DOHH2 (cell line): ENCODE results near the gene CRIM1.
A peak's percentile ranks its signal among the peaks of the same experiment; 100 is the strongest.

Source experiments
- H3F3A ChIP-seq: fragments of 200-600 bp; sonication (generic), shearing (Covaris generic); 2 replicates; pipeline ENCODE4 v1.6.0; 2016; ENCODE audit warnings: antibody characterized with exemption, mild to moderate bottlenecking; ENCODE audit not compliant: control insufficient read depth, insufficient read depth
- H3K27ac ChIP-seq: fragments of 200-600 bp; sonication (generic); 2 replicates; pipeline ENCODE4 v1.5.1; 2014; ENCODE audit warnings: low read depth, mild to moderate bottlenecking, low read length, moderate library complexity
- H3K27me3 ChIP-seq: fragments of 200-600 bp; sonication (generic); 2 replicates; pipeline ENCODE4 v1.6.1; 2014; ENCODE audit warnings: mild to moderate bottlenecking, low read length, mixed read lengths; ENCODE audit not compliant: control insufficient read depth
- H3K36me3 ChIP-seq: fragments of 200-600 bp; sonication (generic); 2 replicates; pipeline ENCODE4 v1.6.1; 2014; ENCODE audit warnings: mild to moderate bottlenecking, low read length, moderate library complexity, mixed read lengths; ENCODE audit not compliant: control insufficient read depth
- H3K4me1 ChIP-seq: fragments of 200-600 bp; sonication (generic); 2 replicates; pipeline ENCODE4 v1.6.1; 2014; ENCODE audit warnings: mild to moderate bottlenecking, low read length, mixed read lengths; ENCODE audit not compliant: control insufficient read depth
- H3K4me2 ChIP-seq: fragments of 200-600 bp; sonication (generic); 2 replicates; pipeline ENCODE4 v1.6.0; 2014; ENCODE audit warnings: mild to moderate bottlenecking, low read length, moderate library complexity
- H3K4me3 ChIP-seq: fragments of 200-600 bp; sonication (generic); 2 replicates; pipeline ENCODE4 v1.5.1; 2014; ENCODE audit warnings: mild to moderate bottlenecking, low read length, mixed read lengths
- H3K79me2 ChIP-seq: fragments of 200-600 bp; sonication (generic); 2 replicates; pipeline ENCODE4 v1.6.1; 2014; ENCODE audit warnings: mild to moderate bottlenecking, low read length, mixed read lengths; ENCODE audit not compliant: control insufficient read depth
- H3K9me2 ChIP-seq: fragments of 200-600 bp; sonication (generic); replicated peaks from 2 replicates; pipeline ENCODE4 v1.6.1; 2014; ENCODE audit warnings: mild to moderate bottlenecking, low read length, mixed read lengths; ENCODE audit not compliant: control insufficient read depth
- H3K9me3 ChIP-seq: fragments of 200-600 bp; sonication (generic); 2 replicates; pipeline ENCODE4 v1.6.1; 2014; ENCODE audit warnings: antibody characterized with exemption, low read length, mixed read lengths; ENCODE audit not compliant: control insufficient read depth, insufficient read depth
- H4K20me1 ChIP-seq: fragments of 200-600 bp; sonication (generic); 2 replicates; pipeline ENCODE4 v1.6.0; 2014; ENCODE audit warnings: low read depth, mild to moderate bottlenecking, antibody characterized with exemption, low read length, moderate library complexity; ENCODE audit not compliant: control insufficient read depth, insufficient read depth
- CTCF ChIP-seq: fragments of 200-600 bp; sonication (generic); IDR thresholded peaks from one replicate; pipeline ENCODE4 v1.5.1; 2014; ENCODE audit warnings: antibody characterized with exemption, mild to moderate bottlenecking, low read depth, low read length; ENCODE audit not compliant: poor library complexity, severe bottlenecking
- EZH2phosphoT487 ChIP-seq: fragments of 200-600 bp; sonication (generic); IDR thresholded peaks from 2 replicates; pipeline ENCODE4 v1.6.1; 2017; ENCODE audit warnings: borderline replicate concordance, mild to moderate bottlenecking, antibody characterized with exemption, low read length, moderate library complexity, mixed read lengths

The CRIM1 gene

GRCh38 chr2:36405183-36405582 lies 49.6 kb downstream of the CRIM1 start:
- Histone ChIP-seq H3K79me2 (peaks cover 92% of the 10 kb centered on the region), H3K27me3 (no peaks in the 10 kb centered on the region), H3K36me3 (peaks cover 17% of the 10 kb centered on the region), H4K20me1 (no peaks in the 10 kb centered on the region), H3K9me3 (no peaks in the 10 kb centered on the region), H3K27ac (peak overlapping the region; percentile 94), H3F3A (peaks cover 20% of the 10 kb centered on the region), H3K4me1 (peaks cover 94% of the 10 kb centered on the region), H3K4me3 (peak overlapping the region; percentile 68), H3K4me2 (peak overlapping the region; percentile 89), H3K9me2 (no peaks in the 10 kb centered on the region)
- no peak for TF ChIP-seq EZH2phosphoT487
- TF ChIP-seq CTCF, result no peak

DNA sequence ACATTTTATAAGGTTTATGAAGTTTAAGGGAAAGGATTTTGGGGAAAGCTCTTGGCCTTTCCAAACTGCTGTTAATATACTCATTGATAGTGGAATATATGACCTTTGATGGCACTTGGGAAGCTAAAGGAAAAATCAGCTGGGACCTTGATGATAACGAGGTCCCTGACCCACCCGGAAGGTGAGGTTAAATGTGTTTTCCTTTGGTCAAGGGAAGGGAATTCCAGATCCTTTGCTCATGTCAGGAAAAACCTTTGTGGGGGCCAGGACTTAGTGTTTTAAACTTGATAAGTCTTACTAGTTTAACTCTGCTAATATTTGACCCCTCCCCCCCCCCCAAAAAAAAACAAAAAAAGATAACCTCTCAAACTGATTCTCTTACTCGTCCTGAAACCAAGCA lies 50.7 kb downstream of the CRIM1 start:
- TF ChIP-seq CTCF (no peak), EZH2phosphoT487 (no peak)
- peak overlapping the region; percentile 94 for H3K27ac ChIP-seq
- no peaks in the 10 kb centered on the region for H3K27me3 ChIP-seq
- peaks cover 20% of the 10 kb centered on the region for H3F3A ChIP-seq
- H3K79me2 ChIP-seq, result peaks cover 92% of the 10 kb centered on the region
- no peaks in the 10 kb centered on the region for H3K9me3 ChIP-seq
- H3K4me3 ChIP-seq, result peak overlapping the region; percentile 49; the same call in 1 of the 2 replicates
- no peaks in the 10 kb centered on the region for H3K9me2 ChIP-seq
- peaks cover 15% of the 10 kb centered on the region for H3K36me3 ChIP-seq
- H3K4me2 ChIP-seq, result peak overlapping the region; percentile 89
- no peaks in the 10 kb centered on the region for H4K20me1 ChIP-seq
- H3K4me1 ChIP-seq, result peaks cover 96% of the 10 kb centered on the region

GRCh38 chr2:36407413-36407812 lies 51.8 kb downstream of the CRIM1 start:
- TF ChIP-seq EZH2phosphoT487 (no peak), CTCF (no peak)
- H3K27ac ChIP-seq, result peak overlapping the region; percentile 94
- H3K27me3 ChIP-seq, result no peaks in the 10 kb centered on the region
- H3K9me2 ChIP-seq, result no peaks in the 10 kb centered on the region
- H4K20me1 ChIP-seq, result no peaks in the 10 kb centered on the region
- H3F3A ChIP-seq, result peaks cover 20% of the 10 kb centered on the region
- peak overlapping the region; percentile 49 for H3K4me3 ChIP-seq
- H3K9me3 ChIP-seq, result no peaks in the 10 kb centered on the region
- peaks cover 92% of the 10 kb centered on the region for H3K79me2 ChIP-seq
- peak overlapping the region; percentile 89 for H3K4me2 ChIP-seq
- H3K4me1 ChIP-seq, result peaks cover 91% of the 10 kb centered on the region
- peaks cover 16% of the 10 kb centered on the region for H3K36me3 ChIP-seq
